ENCODE data around the gene GATB.

- TF ChIP-seq EZH2 (IDR thresholded peaks at IDR 0.05) (no peak), POLR2AphosphoS5 (IDR thresholded peaks at IDR 0.05; ENCODE audit: borderline replicate concordance, low read depth, low read length) (no peak), FOXP2 (optimal IDR thresholded peaks at IDR 0.05; ENCODE audit: control extremely low read depth, extremely low read length, insufficient read depth) (no peak)
Measured at GRCh38 chr4:151792530-151792929, 31.7 kb upstream of the GATB start.
